Activated T-cell treated with anti-CD3 and anti-CD28 coated beads, Interleukin-2, amount 50 U/mL, for 72 hours (primary cell): ENCODE data around the gene ETV1. TPM values are rescaled to one million over a fixed set of nuclear protein-coding genes. Genes with fewer than 3 reads are reported as not detected.

Experiments
- ATAC-seq, 2 donors: fragments of 150-1000 bp; cut with Tn5 transposase; replicated peaks in 1 of 2; 2 replicates each; pipeline ENCODE4 v1.10.0; 2021; ENCODE audit warnings: moderate library complexity in 2 of 2, mild to moderate bottlenecking in 1 of 2
- DNase-seq, 2 donors: peaks; one replicate each; pipeline ENCODE4 v3.0.0; 2021 to 2022; ENCODE audit warnings: mixed read lengths in 1 of 2
- H3K27ac Mint-ChIP-seq: one replicate; pipeline ENCODE4 v1.8.0; 2022; ENCODE audit warnings: mild to moderate bottlenecking, moderate library complexity, mixed read lengths
- H3K27me3 Mint-ChIP-seq: one replicate; pipeline ENCODE4 v1.8.0; 2022; ENCODE audit warnings: low read depth, mixed read lengths
- H3K36me3 Mint-ChIP-seq, 2 donors: one replicate each; pipeline ENCODE4 v1.8.0; 2022; ENCODE audit warnings: mixed read lengths in 2 of 2, mild to moderate bottlenecking in 1 of 2; ENCODE audit not compliant: insufficient read depth in 2 of 2
- H3K4me1 Mint-ChIP-seq: one replicate; pipeline ENCODE4 v1.8.0; 2022; ENCODE audit warnings: low read depth, mixed read lengths
- H3K4me3 Mint-ChIP-seq, 2 donors: one replicate each; pipeline ENCODE4 v1.8.0; 2022; ENCODE audit warnings: mild to moderate bottlenecking in 2 of 2, mixed read lengths in 2 of 2, moderate library complexity in 2 of 2
- H3K9me3 Mint-ChIP-seq, 2 donors: one replicate each; pipeline ENCODE4 v1.8.0; 2022; ENCODE audit warnings: mixed read lengths in 2 of 2
- total RNA-seq, 2 donors: library from RNA; stranded (reverse); gene quantifications; one replicate each; pipeline ENCODE4 v1.2.3, GENCODE V29; 2022

ETV1 gene
- 1 to 10 TPM in 1 of 2 donors, not detected in 1; 1.1 TPM for total RNA-seq

- no peak within 1 kb of the TSS for H3K4me3 Mint-ChIP-seq
- DNase-seq (no peak), ATAC-seq (peak in 1 of 2 donors; percentile 23)
- no peaks in the 10 kb centered on the region for H3K36me3 Mint-ChIP-seq
- H3K27ac Mint-ChIP-seq: no peak within 1 kb of the TSS
- no peaks in the 10 kb centered on the region for H3K4me1 Mint-ChIP-seq
- H3K27me3 Mint-ChIP-seq: no peaks in the 10 kb centered on the region
- peaks cover 0 to 3% of the 10 kb centered on the region in 2 donors for H3K9me3 Mint-ChIP-seq
These were observed at the start of gene ETV1 for GRCh38 chr7:13989126-13989948. Gene ETV1 (minus strand): TSS chr7:13989666. CDS start chr7:13989052, 614 bp downstream.

GRCh38 chr7:14024406-14024805 is 34.9 kb upstream of the ETV1 start:
- Mint-ChIP-seq H3K9me3 (peaks cover 0 to 1% of the 10 kb centered on the region in 2 donors), H3K4me1 (no peaks in the 10 kb centered on the region), H3K36me3 (no peaks in the 10 kb centered on the region), H3K4me3 (no peak overlapping the region), H3K27me3 (no peaks in the 10 kb centered on the region), H3K27ac (no peak overlapping the region)
- no peak for ATAC-seq
- no peak for DNase-seq

- H3K4me1 Mint-ChIP-seq: no peaks in the 10 kb centered on the region
- H3K9me3 Mint-ChIP-seq: peaks cover 0 to 1% of the 10 kb centered on the region in 2 donors
- DNase-seq: no peak
- no peaks in the 10 kb centered on the region for H3K36me3 Mint-ChIP-seq
- no peaks in the 10 kb centered on the region for H3K27me3 Mint-ChIP-seq
- no peak overlapping the region for H3K4me3 Mint-ChIP-seq
- no peak overlapping the region for H3K27ac Mint-ChIP-seq
- ATAC-seq: no peak
These were observed 34.4 kb upstream of the ETV1 start for GRCh38 chr7:14023838-14024237.

GRCh38 chr7:14023342-14023741 is 33.9 kb upstream of the ETV1 start:
- no peak for DNase-seq
- ATAC-seq: no peak
- Mint-ChIP-seq H3K27ac (no peak overlapping the region), H3K4me3 (no peak overlapping the region), H3K36me3 (no peaks in the 10 kb centered on the region), H3K27me3 (no peaks in the 10 kb centered on the region), H3K9me3 (peaks cover 1% of the 10 kb centered on the region in 2 donors), H3K4me1 (no peaks in the 10 kb centered on the region)

- H3K4me3 Mint-ChIP-seq: no peak overlapping the region
- DNase-seq: no peak
- no peak for ATAC-seq
- H3K9me3 Mint-ChIP-seq: peaks cover 1 to 3% of the 10 kb centered on the region in 2 donors
- H3K4me1 Mint-ChIP-seq: no peaks in the 10 kb centered on the region
- H3K27me3 Mint-ChIP-seq: no peaks in the 10 kb centered on the region
- H3K27ac Mint-ChIP-seq: no peak overlapping the region
- H3K36me3 Mint-ChIP-seq: no peaks in the 10 kb centered on the region
These were observed 31.6 kb upstream of the ETV1 start for GRCh38 chr7:14021069-14021468.

GRCh38 chr7:14020339-14020900 is 31.0 kb upstream of the ETV1 start:
- H3K27ac Mint-ChIP-seq: no peak overlapping the region
- H3K36me3 Mint-ChIP-seq: no peaks in the 10 kb centered on the region
- no peak for ATAC-seq
- no peaks in the 10 kb centered on the region for H3K27me3 Mint-ChIP-seq
- DNase-seq: no peak
- no peaks in the 10 kb centered on the region for H3K4me1 Mint-ChIP-seq
- H3K4me3 Mint-ChIP-seq: no peak overlapping the region
- peaks cover 1 to 3% of the 10 kb centered on the region in 2 donors for H3K9me3 Mint-ChIP-seq

- DNase-seq (no peak), ATAC-seq (no peak)
- Mint-ChIP-seq H3K36me3 (no peaks in the 10 kb centered on the region), H3K9me3 (peaks cover 1 to 3% of the 10 kb centered on the region in 2 donors), H3K27ac (no peak overlapping the region), H3K4me1 (no peaks in the 10 kb centered on the region), H3K4me3 (no peak overlapping the region), H3K27me3 (no peaks in the 10 kb centered on the region)
These were observed 29.3 kb upstream of the ETV1 start for GRCh38 chr7:14018751-14019150.

GRCh38 chr7:14016950-14017349 is 27.5 kb upstream of the ETV1 start:
- Mint-ChIP-seq H3K4me1 (no peaks in the 10 kb centered on the region), H3K4me3 (no peak overlapping the region), H3K27me3 (no peaks in the 10 kb centered on the region), H3K36me3 (peaks cover 0 to 1% of the 10 kb centered on the region in 2 donors), H3K27ac (no peak overlapping the region), H3K9me3 (peaks cover 1 to 3% of the 10 kb centered on the region in 2 donors)
- ATAC-seq (no peak), DNase-seq (no peak)

GRCh38 chr7:14013898-14014297 is 24.4 kb upstream of the ETV1 start:
- Mint-ChIP-seq H3K4me3 (no peak overlapping the region), H3K36me3 (peaks cover 0 to 1% of the 10 kb centered on the region in 2 donors), H3K27ac (peak overlapping the region; percentile 24), H3K27me3 (no peaks in the 10 kb centered on the region), H3K9me3 (peaks cover 1 to 3% of the 10 kb centered on the region in 2 donors), H3K4me1 (no peaks in the 10 kb centered on the region)
- DNase-seq: no peak
- ATAC-seq: peak in 1 of 2 donors; percentile 42

- ATAC-seq (no peak), DNase-seq (no peak)
- Mint-ChIP-seq H3K27ac (no peak overlapping the region), H3K4me3 (peak overlapping the region in 1 of 2 donors; percentile 36), H3K9me3 (peaks cover 0 to 5% of the 10 kb centered on the region in 2 donors), H3K36me3 (peaks cover 0 to 1% of the 10 kb centered on the region in 2 donors), H3K27me3 (no peaks in the 10 kb centered on the region), H3K4me1 (no peaks in the 10 kb centered on the region)
These were observed 20.3 kb upstream of the ETV1 start for GRCh38 chr7:14009453-14010418.

- peaks cover 0 to 3% of the 10 kb centered on the region in 2 donors for H3K9me3 Mint-ChIP-seq
- ATAC-seq: no peak
- H3K27ac Mint-ChIP-seq: no peak overlapping the region
These were observed 11.7 kb upstream of the ETV1 start for GRCh38 chr7:14001139-14001538.

GRCh38 chr7:14000247-14000646 is 10.8 kb upstream of the ETV1 start:
- Mint-ChIP-seq H3K4me1 (no peaks in the 10 kb centered on the region), H3K36me3 (peaks cover 0 to 2% of the 10 kb centered on the region in 2 donors), H3K27ac (no peak overlapping the region), H3K27me3 (no peaks in the 10 kb centered on the region), H3K4me3 (no peak overlapping the region), H3K9me3 (no peaks in the 10 kb centered on the region)
- ATAC-seq (no peak), DNase-seq (no peak)

More at GRCh38 chr7:14001139-14001538, 11.7 kb upstream of the ETV1 start:
- Mint-ChIP-seq H3K27me3 (no peaks in the 10 kb centered on the region), H3K36me3 (peaks cover 0 to 2% of the 10 kb centered on the region in 2 donors), H3K4me1 (no peaks in the 10 kb centered on the region), H3K4me3 (no peak overlapping the region)
- no peak for DNase-seq

- H3K4me3 Mint-ChIP-seq: no peak overlapping the region
- H3K27ac Mint-ChIP-seq: no peak overlapping the region
- no peak for DNase-seq
These were observed 9.4 kb upstream of the ETV1 start for GRCh38 chr7:13998866-13999265.

More at GRCh38 chr7:13998866-13999265, 9.4 kb upstream of the ETV1 start:
- H3K9me3 Mint-ChIP-seq: no peaks in the 10 kb centered on the region
- no peak for ATAC-seq
- H3K36me3 Mint-ChIP-seq: peaks cover 0 to 2% of the 10 kb centered on the region in 2 donors
- no peaks in the 10 kb centered on the region for H3K4me1 Mint-ChIP-seq
- H3K27me3 Mint-ChIP-seq: no peaks in the 10 kb centered on the region
